Stimulated activated CD8-positive, alpha-beta memory T cell treated with anti-CD3 and anti-CD28 coated beads, Interleukin-7, amount 100 ng/mL, for 1 hour (primary cell): ENCODE data around the gene SPACA5.
"Not testable (repeated sequence)": the region's sequence is repeated elsewhere in the genome, so short reads cannot be mapped to it uniquely, and the experiment has no call there.

Experiments used
- DNase-seq, 2 donors: peaks; one replicate each; pipeline ENCODE4 v3.0.0-alpha.2; 2020; ENCODE audit warnings: low read depth in 2 of 2

Gene SPACA5

GRCh38 chrX:48006688-48007087 is at the start of gene SPACA5:
SPACA5 (plus strand) TSS chrX:48006988; CDS start chrX:48007803, 815 bp downstream.
- DNase-seq, result not testable (repeated sequence)

GRCh38 chrX:47958206-47958605 is 48.6 kb upstream of the SPACA5 start:
- DNase-seq, result not testable (repeated sequence)

- DNase-seq, result no peak
These were observed 47.9 kb upstream of the SPACA5 start for GRCh38 chrX:47958761-47959342.

- DNase-seq, result no peak
These were observed 46.4 kb upstream of the SPACA5 start for GRCh38 chrX:47960406-47960805.

GRCh38 chrX:47961830-47962229 is 45.0 kb upstream of the SPACA5 start:
- DNase-seq, result not testable (repeated sequence)

- not testable (repeated sequence) for DNase-seq
These were observed 41.3 kb upstream of the SPACA5 start for GRCh38 chrX:47965526-47965925.

GRCh38 chrX:47973235-47973634 is 33.6 kb upstream of the SPACA5 start:
- no peak for DNase-seq

- DNase-seq, result no peak
These were observed 30.3 kb upstream of the SPACA5 start for GRCh38 chrX:47976254-47977151.

- no peak for DNase-seq
These were observed 15.3 kb upstream of the SPACA5 start for GRCh38 chrX:47991263-47992094.

GRCh38 chrX:47992095-47992380 is 14.8 kb upstream of the SPACA5 start:
- no peak for DNase-seq

- DNase-seq, result no peak
These were observed 14.1 kb upstream of the SPACA5 start for GRCh38 chrX:47992669-47993068.

- no peak for DNase-seq
These were observed 5.5 kb upstream of the SPACA5 start for GRCh38 chrX:48001260-48001659.

GRCh38 chrX:48002319-48002718 is 4.5 kb upstream of the SPACA5 start:
- DNase-seq, result no peak

GRCh38 chrX:48002929-48003328 is 3.9 kb upstream of the SPACA5 start:
- DNase-seq, result no peak

GRCh38 chrX:48003367-48003757 is 3.4 kb upstream of the SPACA5 start:
- DNase-seq, result no peak

- peak; percentile 72 to 80 for DNase-seq
These were observed 2.9 kb upstream of the SPACA5 start, which contains the start of gene ZNF182 for GRCh38 chrX:48003758-48004457. ZNF182 (minus strand) TSS chrX:48003989; CDS start chrX:48002609, 1,380 bp downstream.

- DNase-seq, result not testable (repeated sequence)
These were observed 2.7 kb downstream of the SPACA5 start for GRCh38 chrX:48009445-48009960.

- not testable (repeated sequence) for DNase-seq
These were observed 10.0 kb downstream of the SPACA5 start for GRCh38 chrX:48016583-48017310.

GRCh38 chrX:48019892-48020291 is 13.1 kb downstream of the SPACA5 start:
- DNase-seq, result not testable (repeated sequence)

GRCh38 chrX:48020472-48020871 is 13.7 kb downstream of the SPACA5 start:
- not testable (repeated sequence) for DNase-seq
